GM12801 (cell line): ENCODE results near the gene TAS1R1.

Source experiments
- TF ChIP-seq, protein P1 (sequence below): IDR thresholded peaks from one replicate; pipeline ENCODE4 v1.5.1; 2011; ENCODE audit warnings: control low read depth; ENCODE audit not compliant: insufficient read length; ENCODE audit errors: extremely low read depth

The TAS1R1 gene

DNA sequence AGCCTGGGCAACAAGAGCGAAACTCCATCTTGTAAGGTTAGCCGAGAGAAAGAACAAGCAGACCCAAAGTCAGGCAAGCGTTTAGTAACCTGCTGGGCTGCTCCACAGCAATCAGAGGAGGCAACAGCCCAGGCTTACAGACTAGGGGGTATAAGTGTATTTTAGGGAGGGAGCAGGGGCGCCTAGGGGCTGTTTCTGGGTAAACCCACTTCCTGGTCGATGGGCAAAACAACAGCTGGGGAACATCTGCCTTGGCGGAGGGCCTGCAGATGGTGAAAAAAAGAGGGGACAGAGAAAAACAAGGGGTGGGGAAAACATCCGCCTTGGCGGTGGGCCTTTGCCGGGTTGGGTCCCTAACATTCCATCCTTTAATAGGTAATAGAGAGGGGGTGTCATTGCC is 5.2 kb downstream of the TAS1R1 start:
- TF ChIP-seq, protein P1, sequence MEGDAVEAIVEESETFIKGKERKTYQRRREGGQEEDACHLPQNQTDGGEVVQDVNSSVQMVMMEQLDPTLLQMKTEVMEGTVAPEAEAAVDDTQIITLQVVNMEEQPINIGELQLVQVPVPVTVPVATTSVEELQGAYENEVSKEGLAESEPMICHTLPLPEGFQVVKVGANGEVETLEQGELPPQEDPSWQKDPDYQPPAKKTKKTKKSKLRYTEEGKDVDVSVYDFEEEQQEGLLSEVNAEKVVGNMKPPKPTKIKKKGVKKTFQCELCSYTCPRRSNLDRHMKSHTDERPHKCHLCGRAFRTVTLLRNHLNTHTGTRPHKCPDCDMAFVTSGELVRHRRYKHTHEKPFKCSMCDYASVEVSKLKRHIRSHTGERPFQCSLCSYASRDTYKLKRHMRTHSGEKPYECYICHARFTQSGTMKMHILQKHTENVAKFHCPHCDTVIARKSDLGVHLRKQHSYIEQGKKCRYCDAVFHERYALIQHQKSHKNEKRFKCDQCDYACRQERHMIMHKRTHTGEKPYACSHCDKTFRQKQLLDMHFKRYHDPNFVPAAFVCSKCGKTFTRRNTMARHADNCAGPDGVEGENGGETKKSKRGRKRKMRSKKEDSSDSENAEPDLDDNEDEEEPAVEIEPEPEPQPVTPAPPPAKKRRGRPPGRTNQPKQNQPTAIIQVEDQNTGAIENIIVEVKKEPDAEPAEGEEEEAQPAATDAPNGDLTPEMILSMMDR: no peak

DNA sequence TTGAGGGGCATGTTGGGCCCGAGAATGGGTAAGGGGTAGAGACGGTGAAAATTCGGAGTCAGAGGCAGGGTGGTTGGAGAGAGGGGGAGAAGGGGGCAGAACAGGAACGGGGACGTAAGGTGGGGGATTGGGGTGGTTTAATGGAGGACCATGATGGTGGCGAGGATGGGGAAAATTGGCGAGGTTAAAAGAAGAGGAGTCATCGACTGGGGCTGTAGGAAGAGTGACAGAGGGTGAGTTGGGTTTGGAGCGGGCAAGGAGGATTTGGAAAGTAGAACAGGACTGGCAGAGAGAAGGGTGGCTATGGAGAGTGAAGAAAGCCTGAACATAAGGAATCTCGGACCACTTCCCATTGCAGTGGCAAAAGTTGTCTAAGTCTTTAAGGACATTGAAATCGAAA is 13.9 kb downstream of the TAS1R1 start:
- TF ChIP-seq, protein P1: no peak

DNA sequence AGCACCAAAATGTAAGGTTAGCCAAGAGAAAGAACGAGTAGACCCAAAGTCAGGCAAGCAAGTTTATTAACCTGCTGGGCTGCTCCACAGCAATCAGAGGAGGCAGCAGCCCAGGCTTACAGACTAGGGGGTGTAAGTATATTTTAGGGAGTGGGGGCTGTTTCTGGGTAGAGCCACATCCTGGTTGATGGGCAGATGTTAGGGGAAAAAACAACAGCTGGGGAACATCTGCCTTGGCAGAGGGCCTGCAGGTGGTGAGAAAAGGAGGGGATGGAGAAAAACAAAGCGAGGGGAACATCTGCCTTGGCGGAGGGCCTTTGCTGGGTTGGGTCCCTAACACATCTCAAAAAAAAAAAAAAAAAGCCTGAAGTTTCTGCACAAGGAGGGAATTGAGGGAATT is 15.0 kb downstream of the TAS1R1 start:
- TF ChIP-seq, protein P1: no peak

DNA sequence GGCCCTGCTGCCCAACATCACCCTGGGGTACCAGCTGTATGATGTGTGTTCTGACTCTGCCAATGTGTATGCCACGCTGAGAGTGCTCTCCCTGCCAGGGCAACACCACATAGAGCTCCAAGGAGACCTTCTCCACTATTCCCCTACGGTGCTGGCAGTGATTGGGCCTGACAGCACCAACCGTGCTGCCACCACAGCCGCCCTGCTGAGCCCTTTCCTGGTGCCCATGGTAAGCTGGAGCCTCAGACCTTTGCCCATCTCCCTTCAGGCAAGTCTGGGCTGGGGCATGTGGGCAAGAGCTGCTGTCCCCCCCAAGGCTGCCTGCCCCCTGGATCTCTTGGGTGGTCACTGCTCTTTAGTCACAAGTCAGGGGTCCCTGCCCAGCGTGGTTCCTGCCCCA is 15.9 kb downstream of the TAS1R1 start:
- TF ChIP-seq, protein P1: no peak

DNA sequence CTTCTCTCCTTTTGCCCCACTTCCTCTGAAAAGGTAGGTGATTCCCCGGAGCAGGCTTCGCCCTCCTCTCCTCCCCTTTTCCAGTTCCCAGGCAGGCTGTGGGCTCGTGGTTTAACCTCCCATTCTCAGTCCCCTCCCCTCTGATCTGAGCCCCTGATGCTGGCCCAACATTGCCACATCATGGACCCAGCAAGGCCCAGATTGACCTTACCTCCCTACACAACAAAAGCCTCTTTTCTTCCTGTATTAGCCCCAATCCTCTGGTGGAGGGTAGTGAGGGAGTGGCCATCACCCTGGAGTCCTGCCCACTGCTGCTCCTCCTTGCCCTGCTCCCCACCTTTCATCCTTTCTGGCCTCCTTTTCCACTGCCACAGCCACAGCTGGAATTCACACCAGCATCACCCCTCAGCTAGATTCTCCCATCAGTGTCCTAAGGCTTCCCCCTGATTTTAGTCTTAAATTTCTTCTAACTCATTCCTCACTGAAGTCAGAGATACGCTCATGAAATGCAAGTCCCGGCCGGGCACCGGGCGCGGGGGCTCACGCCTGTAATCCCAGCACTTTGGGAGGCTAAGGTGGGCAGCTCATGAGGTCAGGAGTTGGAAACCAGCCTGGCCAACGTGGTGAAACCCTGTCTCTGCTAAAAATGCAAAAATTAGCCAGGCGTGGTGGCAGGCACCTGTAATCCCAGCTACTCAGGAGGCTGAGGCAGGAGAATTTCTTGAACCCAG is 17.7 kb downstream of the TAS1R1 start:
- TF ChIP-seq, protein P1: no peak

DNA sequence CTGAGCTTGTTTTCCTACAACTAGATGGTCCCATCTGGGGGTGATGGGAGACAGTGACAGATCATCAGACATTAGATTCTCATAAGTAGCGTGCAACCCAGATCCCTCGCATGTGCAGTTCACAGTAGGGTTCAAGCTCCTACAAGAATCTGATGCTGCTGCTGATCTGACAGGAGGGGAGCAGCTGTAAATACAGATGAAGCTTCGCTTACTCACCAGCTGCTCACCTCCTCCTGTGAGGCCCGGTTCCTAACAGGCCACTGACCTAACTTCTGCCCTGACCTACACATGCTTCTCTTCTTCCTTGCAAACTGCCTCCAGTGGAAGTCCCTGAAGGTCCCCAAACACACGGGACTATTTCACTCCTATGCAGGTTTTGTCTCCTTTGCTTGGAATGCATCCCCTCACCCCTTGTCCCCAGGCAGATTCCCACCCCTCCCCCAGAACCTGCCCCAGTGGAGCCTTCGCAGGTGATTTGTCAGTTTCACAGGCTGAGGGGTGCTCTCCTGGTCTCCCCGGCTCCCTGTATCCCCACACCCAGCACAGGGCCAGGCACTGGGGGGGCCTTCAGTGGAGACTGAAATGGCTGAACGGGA is 19.0 kb downstream of the TAS1R1 start:
- TF ChIP-seq, protein P1: no peak

DNA sequence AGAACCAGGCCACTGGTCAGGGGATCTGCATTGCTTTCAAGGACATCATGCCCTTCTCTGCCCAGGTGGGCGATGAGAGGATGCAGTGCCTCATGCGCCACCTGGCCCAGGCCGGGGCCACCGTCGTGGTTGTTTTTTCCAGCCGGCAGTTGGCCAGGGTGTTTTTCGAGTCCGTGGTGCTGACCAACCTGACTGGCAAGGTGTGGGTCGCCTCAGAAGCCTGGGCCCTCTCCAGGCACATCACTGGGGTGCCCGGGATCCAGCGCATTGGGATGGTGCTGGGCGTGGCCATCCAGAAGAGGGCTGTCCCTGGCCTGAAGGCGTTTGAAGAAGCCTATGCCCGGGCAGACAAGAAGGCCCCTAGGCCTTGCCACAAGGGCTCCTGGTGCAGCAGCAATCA is 19.7 kb downstream of the TAS1R1 start:
- TF ChIP-seq, protein P1: no peak
